SK-N-SH (cell line): Measurements from ENCODE around the gene ZNF622. TPM values are rescaled to one million over a fixed set of nuclear protein-coding genes. Genes with fewer than 3 reads are reported as not detected.
A peak's percentile ranks its signal among the peaks of the same experiment; 100 is the strongest.

Source experiments
- CTCF ChIA-PET: fragments of 300-600, 350-600 bp; formaldehyde crosslinking; extraction: SDS; loops from one replicate; lab custom pipeline; 2021; lab: Yijun Ruan, JAX
- POLR2A ChIA-PET: fragments of 350-600 bp; sonication (Branson Sonifier 250); formaldehyde crosslinking; extraction: SDS; loops from one replicate; lab custom pipeline; 2020; ENCODE audit warnings: antibody characterized with exemption, inconsistent platforms; lab: Yijun Ruan, JAX
- DNase-seq: peaks from one replicate; pipeline ENCODE4 v3.0.0; 2012
- H2AFZ ChIP-seq: fragments of 200-600 bp; sonication (generic); 2 replicates; pipeline ENCODE4 v1.8.1; 2016; ENCODE audit warnings: antibody characterized with exemption, mild to moderate bottlenecking, low read depth
- H3F3A ChIP-seq: fragments of 200-600 bp; sonication (generic); replicated peaks from 2 replicates; pipeline ENCODE3; 2016; ENCODE audit warnings: antibody characterized with exemption, mild to moderate bottlenecking; ENCODE audit not compliant: insufficient read depth
- H3K27ac ChIP-seq, 2 experiments: fragments of 200-500 bp in 1 of 2; fragments of 200-600 bp in 1 of 2; sonication (Bioruptor generic) in 1 of 2; sonication (generic), shearing (Covaris generic) in 1 of 2; 2 replicates each; pipeline versions ENCODE4 v1.5.1 to v1.6.1; 2014 to 2016; ENCODE audit warnings: low read depth in 2 of 2, inconsistent platforms in 1 of 2, low read length in 1 of 2, mild to moderate bottlenecking in 1 of 2, mixed read lengths in 1 of 2
- H3K27me3 ChIP-seq: fragments of 200-600 bp; sonication (generic), shearing (Covaris generic); 2 replicates; pipeline ENCODE4 v1.6.1; 2016; ENCODE audit warnings: mixed run types; ENCODE audit not compliant: insufficient read depth
- H3K36me3 ChIP-seq, 2 experiments: fragments of 200-500 bp in 1 of 2; fragments of 200-600 bp in 1 of 2; sonication (Bioruptor generic) in 1 of 2; sonication (generic) in 1 of 2; replicated peaks in 1 of 2; 2 replicates each; pipeline versions ENCODE3 to v1.5.1; 2014 to 2016; ENCODE audit warnings: low read length in 1 of 2, mild to moderate bottlenecking in 1 of 2; ENCODE audit not compliant: insufficient read depth in 2 of 2, control insufficient read depth in 1 of 2
- H3K4me1 ChIP-seq, 2 experiments: fragments of 200-500 bp in 1 of 2; fragments of 200-600 bp in 1 of 2; sonication (Bioruptor generic) in 1 of 2; sonication (generic), shearing (Covaris generic) in 1 of 2; 2 replicates each; pipeline versions ENCODE4 v1.5.1 to v1.6.1; 2014 to 2016; ENCODE audit warnings: low read depth in 1 of 2, low read length in 1 of 2, mixed run types in 1 of 2; ENCODE audit not compliant: insufficient read depth in 2 of 2, control insufficient read depth in 1 of 2
- H3K4me2 ChIP-seq: fragments of 200-600 bp; sonication (generic), shearing (Covaris generic); 2 replicates; pipeline ENCODE4 v1.6.1; 2017; ENCODE audit warnings: mixed run types
- H3K4me3 ChIP-seq, 2 experiments: fragments of 200-500 bp in 1 of 2; fragments of 200-600 bp in 1 of 2; sonication (Bioruptor generic) in 1 of 2; sonication (generic), shearing (Covaris generic) in 1 of 2; 2 replicates each; pipeline versions ENCODE4 v1.5.1 to v1.8.1; 2014 to 2016; ENCODE audit warnings: low read depth in 2 of 2, inconsistent platforms in 1 of 2, low read length in 1 of 2, mild to moderate bottlenecking in 1 of 2, mixed read lengths in 1 of 2, moderate library complexity in 1 of 2
- H3K79me2 ChIP-seq: fragments of 200-600 bp; sonication (generic); 2 replicates; pipeline ENCODE4 v1.8.1; 2017; ENCODE audit warnings: mild to moderate bottlenecking; ENCODE audit not compliant: insufficient read depth
- H3K9ac ChIP-seq: fragments of 200-600 bp; sonication (generic); 2 replicates; pipeline ENCODE4 v1.6.1; 2017; ENCODE audit warnings: mixed run types
- H3K9me2 ChIP-seq: fragments of 200-600 bp; sonication (generic); 2 replicates; pipeline ENCODE4 v1.6.1; 2017; ENCODE audit warnings: mixed run types
- H3K9me3 ChIP-seq: fragments of 200-600 bp; sonication (generic); 2 replicates; pipeline ENCODE4 v1.6.1; 2017; ENCODE audit warnings: mixed run types, mild to moderate bottlenecking, moderate library complexity
- H4K20me1 ChIP-seq: fragments of 200-600 bp; sonication (generic); 2 replicates; pipeline ENCODE4 v1.6.1; 2017; ENCODE audit warnings: mild to moderate bottlenecking, mixed run types; ENCODE audit not compliant: insufficient read depth
- CHD2 ChIP-seq: fragments of 150-350 bp; IDR thresholded peaks from 2 replicates; pipeline ENCODE4 v1.6.1; 2018; ENCODE audit warnings: low read length; ENCODE audit not compliant: partially characterized antibody
- EP300 ChIP-seq, 2 experiments: IDR thresholded peaks; 2 replicates each; pipeline versions ENCODE4 v1.4.0 to v1.6.1; 2012; ENCODE audit warnings: borderline replicate concordance in 1 of 2, low read depth in 1 of 2, low read length in 1 of 2
- FOSL2 ChIP-seq: IDR thresholded peaks from 2 replicates; pipeline ENCODE4 v1.4.0; 2012; ENCODE audit warnings: low read depth, mild to moderate bottlenecking, moderate library complexity, borderline replicate concordance
- FOXJ3 ChIP-seq: sonication (generic); formaldehyde crosslinking; IDR thresholded peaks from 2 replicates; pipeline ENCODE4 v1.5.1; 2020; ENCODE audit warnings: mild to moderate bottlenecking, missing genetic modification reagents
- FOXM1 ChIP-seq: IDR thresholded peaks from 2 replicates; pipeline ENCODE4 v1.4.0; 2012; ENCODE audit warnings: low read depth, mild to moderate bottlenecking
- GABPA ChIP-seq: IDR thresholded peaks from 2 replicates; pipeline ENCODE4 v1.4.0; 2012; ENCODE audit warnings: low read depth, mild to moderate bottlenecking
- JUND ChIP-seq: IDR thresholded peaks from 2 replicates; pipeline ENCODE4 v1.4.0; 2012
- MAX ChIP-seq: IDR thresholded peaks from 2 replicates; pipeline ENCODE4 v1.4.0; 2012; ENCODE audit warnings: low read depth
- MXI1 ChIP-seq: IDR thresholded peaks from 2 replicates; pipeline ENCODE4 v1.6.1; 2012; ENCODE audit warnings: mild to moderate bottlenecking, low read depth, low read length, improper control_type of control experiment
- NFIC ChIP-seq: IDR thresholded peaks from 2 replicates; pipeline ENCODE4 v1.4.0; 2012; ENCODE audit warnings: borderline replicate concordance
- RAD21 ChIP-seq: IDR thresholded peaks from 2 replicates; pipeline ENCODE4 v1.6.1; 2012; ENCODE audit warnings: mild to moderate bottlenecking, low read length
- RCOR1 ChIP-seq: fragments of 150-350 bp; IDR thresholded peaks from 2 replicates; pipeline ENCODE4 v1.6.1; 2017; ENCODE audit warnings: antibody characterized with exemption, low read length
- RFX5 ChIP-seq: IDR thresholded peaks from 2 replicates; pipeline ENCODE4 v1.6.1; 2012; ENCODE audit warnings: mild to moderate bottlenecking, improper control_type of control experiment, low read length
- SIN3A ChIP-seq: IDR thresholded peaks from 2 replicates; pipeline ENCODE4 v1.6.1; 2012; ENCODE audit warnings: low read depth, mild to moderate bottlenecking, low read length, moderate library complexity, borderline replicate concordance
- TAF1 ChIP-seq: IDR thresholded peaks from 2 replicates; pipeline ENCODE4 v1.6.1; 2012; ENCODE audit warnings: low read depth, mild to moderate bottlenecking, low read length, moderate library complexity, borderline replicate concordance
- USF2 ChIP-seq: fragments of 150-350 bp; IDR thresholded peaks from 2 replicates; pipeline ENCODE4 v1.6.1; 2017; ENCODE audit warnings: antibody characterized with exemption, low read length, low read depth, borderline replicate concordance
- YY1 ChIP-seq: IDR thresholded peaks from 2 replicates; pipeline ENCODE4 v1.4.0; 2012; ENCODE audit warnings: low read depth, mild to moderate bottlenecking
- WGBS: methylation state at CpG from one replicate; pipeline ENCODE4 v1.1.6; 2017; ENCODE audit warnings: low lambda C conversion rate; 5-methylcytosine and 5-hydroxymethylcytosine counted together
- polyA plus RNA-seq, 3 experiments: library from polyadenylated mRNA; depleted of rRNA; stranded (reverse); fragments of >200 nt; gene quantifications; 2 replicates each; pipeline ENCODE4 v1.2.3, GENCODE V29; 2012
- TF ChIP-seq, protein P1 (sequence below): fragments of 200-600 bp; sonication (generic); IDR thresholded peaks from 2 replicates; pipeline ENCODE4 v1.6.1; 2017; ENCODE audit warnings: antibody characterized with exemption, mild to moderate bottlenecking, moderate library complexity
- TF ChIP-seq, protein P2 (sequence below): IDR thresholded peaks from 2 replicates; pipeline ENCODE4 v1.4.0; 2012; ENCODE audit warnings: low read depth, borderline replicate concordance
- TF ChIP-seq, protein P3 (sequence below): IDR thresholded peaks from 2 replicates; pipeline ENCODE4; 2012

ZNF622 gene
- polyA plus RNA-seq, 1 of the 3 experiments (the other 2 are of a cell fraction), result 20.0 TPM

- no peak for TF ChIP-seq FOSL2
- TF ChIP-seq RAD21, result peak; percentile 44
- TF ChIP-seq, protein P1, sequence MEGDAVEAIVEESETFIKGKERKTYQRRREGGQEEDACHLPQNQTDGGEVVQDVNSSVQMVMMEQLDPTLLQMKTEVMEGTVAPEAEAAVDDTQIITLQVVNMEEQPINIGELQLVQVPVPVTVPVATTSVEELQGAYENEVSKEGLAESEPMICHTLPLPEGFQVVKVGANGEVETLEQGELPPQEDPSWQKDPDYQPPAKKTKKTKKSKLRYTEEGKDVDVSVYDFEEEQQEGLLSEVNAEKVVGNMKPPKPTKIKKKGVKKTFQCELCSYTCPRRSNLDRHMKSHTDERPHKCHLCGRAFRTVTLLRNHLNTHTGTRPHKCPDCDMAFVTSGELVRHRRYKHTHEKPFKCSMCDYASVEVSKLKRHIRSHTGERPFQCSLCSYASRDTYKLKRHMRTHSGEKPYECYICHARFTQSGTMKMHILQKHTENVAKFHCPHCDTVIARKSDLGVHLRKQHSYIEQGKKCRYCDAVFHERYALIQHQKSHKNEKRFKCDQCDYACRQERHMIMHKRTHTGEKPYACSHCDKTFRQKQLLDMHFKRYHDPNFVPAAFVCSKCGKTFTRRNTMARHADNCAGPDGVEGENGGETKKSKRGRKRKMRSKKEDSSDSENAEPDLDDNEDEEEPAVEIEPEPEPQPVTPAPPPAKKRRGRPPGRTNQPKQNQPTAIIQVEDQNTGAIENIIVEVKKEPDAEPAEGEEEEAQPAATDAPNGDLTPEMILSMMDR, result no peak
- TF ChIP-seq TAF1, result no peak
- no peak for TF ChIP-seq FOXM1
- TF ChIP-seq EP300 (IDR thresholded peaks at IDR 0.05; ENCODE audit: borderline replicate concordance in 1 of 2, low read depth in 1 of 2, low read length in 1 of 2), result peak; percentile 51 to 99; a peak in 3 of 4 replicates
- TF ChIP-seq MAX, result no peak
- TF ChIP-seq MXI1, result peak; percentile 76
Measured at GRCh38 chr5:16418471-16418922, 47.1 kb downstream of the ZNF622 start (continued).

DNA sequence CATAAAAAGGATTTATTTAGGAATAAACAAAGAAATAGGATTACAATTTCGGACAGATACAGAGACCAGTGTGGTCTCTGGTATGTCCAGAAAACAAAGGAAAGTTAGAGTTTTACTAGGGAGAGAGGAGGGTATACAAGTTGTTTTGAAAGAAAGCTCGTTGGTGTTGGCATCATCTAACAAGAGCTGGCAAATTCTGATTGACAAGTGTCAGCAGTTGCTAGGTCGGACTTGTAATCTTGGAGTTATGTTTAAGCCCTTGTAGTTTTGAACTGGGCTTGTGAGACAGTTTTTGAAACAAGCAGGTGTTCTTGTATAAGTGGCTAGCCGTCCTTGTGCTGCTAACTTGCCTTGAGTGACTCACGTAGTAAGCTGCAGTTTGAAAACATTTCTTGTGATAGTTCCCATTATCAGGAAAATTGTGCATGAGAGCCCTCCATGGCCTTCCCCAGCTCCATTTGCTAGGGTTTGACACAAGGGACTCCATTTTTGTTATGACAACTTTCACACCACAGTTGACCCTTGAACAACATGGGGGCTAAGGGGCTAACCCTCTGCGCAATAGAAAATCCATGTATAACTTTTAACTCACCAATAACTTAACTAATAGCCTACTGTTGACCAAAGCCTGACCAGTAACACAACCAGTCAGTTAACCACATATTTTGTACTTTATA lies 48.1 kb downstream of the ZNF622 start:
- POLR2A ChIA-PET, result no interaction called here
- peaks cover under 1 to 14% of the 10 kb centered on the region in 2 experiments; a peak in 3 of 4 replicates for H3K4me1 ChIP-seq
- no peak overlapping the region for H3K9ac ChIP-seq
- CTCF ChIA-PET, result interaction anchor here (0.6 to 2.4 kb wide), 4 partner anchors 11 to 257 kb away, joined by 4 to 14 read pairs (median 8); no protein-coding TSS in a partner anchor
- H3K27ac ChIP-seq, result peak overlapping the region in 1 of 2 experiments; percentile 99; a peak in 2 of 4 replicates
- no peaks in the 10 kb centered on the region; the same call in 1 of the 2 replicates for H3K27me3 ChIP-seq
- no peak overlapping the region for H2AFZ ChIP-seq
- no peaks in the 10 kb centered on the region for H3K9me2 ChIP-seq
- no peaks in the 10 kb centered on the region for H3K9me3 ChIP-seq
- 50% methylated on average over 6 of the region's 6 CpGs for WGBS
- DNase-seq, result no peak
- H3K36me3 ChIP-seq, result no peaks in the 10 kb centered on the region
- H3F3A ChIP-seq, result no peaks in the 10 kb centered on the region
- H3K4me3 ChIP-seq, result no peak overlapping the region
- H3K79me2 ChIP-seq, result no peaks in the 10 kb centered on the region
- no peak for TF ChIP-seq YY1
- TF ChIP-seq RFX5, result peak; percentile 67
- no peak overlapping the region for H3K4me2 ChIP-seq
- no peaks in the 10 kb centered on the region for H4K20me1 ChIP-seq

DNA sequence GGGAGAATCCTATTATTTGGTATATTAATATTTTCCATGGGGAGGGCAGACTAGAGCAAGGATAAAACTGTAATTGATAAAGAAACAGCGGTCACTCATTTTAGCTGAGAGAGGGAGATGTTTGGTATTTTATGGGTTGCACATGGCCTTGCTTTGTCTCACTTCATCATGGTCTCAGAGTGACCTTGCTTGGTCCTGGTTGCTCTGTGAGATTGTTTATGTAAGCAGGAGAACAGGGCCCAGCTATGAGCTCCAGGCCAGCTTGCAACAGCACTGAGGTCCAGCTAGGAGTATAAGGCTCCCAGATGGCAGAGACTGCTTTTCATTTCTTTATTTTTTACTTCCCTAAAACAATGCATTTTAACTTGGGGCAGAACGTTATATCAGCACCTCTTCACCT lies 50.7 kb downstream of the ZNF622 start:
- Histone ChIP-seq H2AFZ (no peak overlapping the region), H3K4me2 (no peak overlapping the region), H3K36me3 (no peaks in the 10 kb centered on the region), H3K4me3 (no peak overlapping the region), H3K27me3 (no peaks in the 10 kb centered on the region; the same call in 1 of the 2 replicates), H4K20me1 (no peaks in the 10 kb centered on the region), H3K27ac (no peak overlapping the region; a peak in 1 of 4 replicates), H3F3A (no peaks in the 10 kb centered on the region), H3K4me1 (peaks cover 11 to 25% of the 10 kb centered on the region in 2 experiments; a peak in 3 of 4 replicates), H3K9me3 (no peaks in the 10 kb centered on the region), H3K9me2 (no peaks in the 10 kb centered on the region), H3K79me2 (no peaks in the 10 kb centered on the region), H3K9ac (no peak overlapping the region)
- ChIA-PET POLR2A (no interaction called here), CTCF (interaction anchor here (0.5 kb wide), 1 partner anchor 1211 kb away, joined by 4 read pairs; no protein-coding TSS in a partner anchor)
- DNase-seq, result no peak
- WGBS, result 41% methylated on average over 2 of the region's 2 CpGs
- no peak for TF ChIP-seq FOXJ3 (CRISPR knock-in tag)
- no peak for TF ChIP-seq RFX5
- TF ChIP-seq, protein P2, sequence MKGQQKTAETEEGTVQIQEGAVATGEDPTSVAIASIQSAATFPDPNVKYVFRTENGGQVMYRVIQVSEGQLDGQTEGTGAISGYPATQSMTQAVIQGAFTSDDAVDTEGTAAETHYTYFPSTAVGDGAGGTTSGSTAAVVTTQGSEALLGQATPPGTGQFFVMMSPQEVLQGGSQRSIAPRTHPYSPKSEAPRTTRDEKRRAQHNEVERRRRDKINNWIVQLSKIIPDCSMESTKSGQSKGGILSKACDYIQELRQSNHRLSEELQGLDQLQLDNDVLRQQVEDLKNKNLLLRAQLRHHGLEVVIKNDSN, result no peak
- TF ChIP-seq TAF1, result no peak
- no peak for TF ChIP-seq CHD2
- TF ChIP-seq MXI1, result no peak
- no peak for TF ChIP-seq NFIC
- no peak for TF ChIP-seq RCOR1
- TF ChIP-seq, protein P3, sequence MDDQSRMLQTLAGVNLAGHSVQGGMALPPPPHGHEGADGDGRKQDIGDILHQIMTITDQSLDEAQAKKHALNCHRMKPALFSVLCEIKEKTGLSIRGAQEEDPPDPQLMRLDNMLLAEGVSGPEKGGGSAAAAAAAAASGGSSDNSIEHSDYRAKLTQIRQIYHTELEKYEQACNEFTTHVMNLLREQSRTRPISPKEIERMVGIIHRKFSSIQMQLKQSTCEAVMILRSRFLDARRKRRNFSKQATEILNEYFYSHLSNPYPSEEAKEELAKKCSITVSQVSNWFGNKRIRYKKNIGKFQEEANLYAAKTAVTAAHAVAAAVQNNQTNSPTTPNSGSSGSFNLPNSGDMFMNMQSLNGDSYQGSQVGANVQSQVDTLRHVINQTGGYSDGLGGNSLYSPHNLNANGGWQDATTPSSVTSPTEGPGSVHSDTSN, result no peak
- TF ChIP-seq SIN3A, result no peak
- no peak for TF ChIP-seq USF2
- no peak for TF ChIP-seq GABPA
- TF ChIP-seq JUND, result no peak
- no peak for TF ChIP-seq EP300 (IDR thresholded peaks at IDR 0.05; ENCODE audit: borderline replicate concordance in 1 of 2, low read depth in 1 of 2, low read length in 1 of 2)
- no peak for TF ChIP-seq FOXM1
